ENCODE results near the gene ALK.

The ALK gene

DNA sequence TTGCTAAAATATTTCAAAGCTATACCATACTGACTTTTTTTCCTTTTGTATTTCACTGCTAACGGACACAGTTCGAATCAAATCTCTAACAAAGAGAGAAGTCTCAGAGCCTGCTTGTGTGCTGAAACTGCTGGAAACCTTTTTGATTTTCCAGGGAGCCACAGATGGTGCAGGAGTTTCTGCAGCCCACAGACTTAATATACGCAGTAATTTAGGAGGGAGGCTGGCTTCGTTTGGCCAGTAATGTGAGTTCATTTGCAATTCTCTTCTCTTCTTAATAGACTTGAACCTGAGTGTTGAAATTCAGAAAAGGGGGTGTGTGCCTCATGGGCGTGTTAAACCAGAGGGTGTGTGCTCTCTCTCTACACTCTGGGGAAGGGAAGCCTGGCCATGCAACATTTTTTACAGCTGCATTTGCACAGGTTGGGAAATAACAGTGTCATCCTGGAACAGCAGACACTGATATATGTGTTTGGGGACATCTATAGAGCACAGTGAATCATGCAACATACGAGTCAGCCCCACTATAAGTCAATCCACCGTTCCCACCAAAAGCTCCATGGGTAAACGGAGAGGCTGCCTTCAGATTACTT, 473.2 kb downstream of the ALK start:
- no peak for DNase-seq (ENCODE audit: low spot score)

DNA sequence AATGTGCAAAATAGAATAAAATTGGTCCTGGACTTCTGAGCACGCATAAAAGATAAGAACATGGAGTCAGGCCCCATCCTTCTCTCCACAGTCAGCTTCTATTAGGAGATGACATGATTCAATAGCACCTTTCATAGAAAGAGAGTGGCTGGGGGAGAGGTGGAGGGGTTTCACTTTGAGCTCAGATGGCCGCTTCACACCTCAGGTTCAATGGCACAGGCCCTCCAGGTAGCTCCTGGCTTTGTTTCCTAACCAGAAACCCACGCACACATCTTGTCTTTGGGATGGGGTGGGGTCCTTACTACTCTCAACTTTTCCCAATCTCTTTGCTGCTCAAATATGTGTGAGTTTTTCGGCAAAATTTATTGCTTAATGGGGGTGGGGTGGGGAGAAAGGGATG, 473.9 kb downstream of the ALK start:
- no peak for DNase-seq (ENCODE audit: low spot score)

DNA sequence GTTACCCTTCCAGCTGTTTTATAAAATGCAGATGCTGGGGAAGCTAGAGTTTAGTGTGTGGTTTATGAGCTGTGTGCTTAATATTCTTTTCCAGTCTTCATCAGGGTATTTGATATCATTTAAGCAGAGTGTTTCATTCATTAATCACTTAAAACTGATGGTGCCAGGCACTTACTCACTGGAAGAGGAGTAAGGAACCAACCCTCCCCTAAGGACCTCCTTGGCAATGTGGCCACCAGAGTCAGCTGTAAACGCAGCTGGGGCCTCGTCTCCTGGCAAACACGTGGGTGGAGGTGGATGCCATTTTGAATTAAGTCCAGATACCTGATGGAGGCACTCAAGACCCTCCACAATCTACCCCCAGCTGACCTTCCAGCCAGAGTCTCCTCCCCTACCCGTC, 474.5 kb downstream of the ALK start:
- no peak for DNase-seq (ENCODE audit: low spot score)

DNA sequence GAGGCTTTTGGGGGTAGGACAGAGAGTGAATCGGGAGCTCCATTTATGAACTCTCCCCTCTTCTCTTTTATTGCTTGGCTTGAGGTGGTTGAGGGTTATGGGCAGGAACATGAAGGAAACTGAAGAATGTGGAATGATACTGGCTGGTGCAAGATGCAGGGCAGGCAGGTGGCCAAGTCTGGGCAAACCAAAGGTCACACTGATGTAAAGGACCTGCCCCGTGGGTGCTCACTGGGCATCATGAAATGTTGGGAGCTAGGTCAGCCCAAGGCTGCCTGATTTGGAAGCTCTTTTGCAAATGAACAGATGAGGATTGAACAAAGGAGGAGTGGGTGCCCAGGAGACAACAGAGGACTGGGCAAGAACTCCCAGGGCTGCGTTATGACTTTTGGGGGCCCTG, 477.2 kb downstream of the ALK start:
- no peak for DNase-seq (ENCODE audit: low spot score)

GRCh38 chr2:29443627-29444026, 477.8 kb downstream of the ALK start:
- DNase-seq (ENCODE audit: low spot score) = no peak

DNA sequence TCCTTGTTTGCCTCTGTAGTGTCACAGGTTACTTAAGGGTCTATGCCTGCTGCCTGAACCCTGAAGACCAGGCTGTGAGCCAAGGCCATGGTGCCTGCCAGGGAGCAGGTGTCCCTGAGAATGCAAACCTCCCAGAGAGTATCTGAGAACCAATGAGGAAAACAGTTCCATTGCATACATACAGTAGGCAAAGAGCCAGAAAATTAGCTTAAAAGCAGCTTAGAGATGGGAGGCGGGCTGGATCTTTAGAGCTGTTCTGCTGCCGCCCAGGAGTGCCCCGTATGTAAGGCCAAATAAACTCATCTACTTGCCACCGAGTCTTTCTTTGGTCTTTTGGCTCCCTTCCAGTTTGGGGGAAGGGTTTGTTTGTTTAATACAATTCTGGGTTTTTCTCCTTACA, 478.2 kb downstream of the ALK start:
- no peak for DNase-seq (ENCODE audit: low spot score)

- no peak for DNase-seq (ENCODE audit: low spot score)
Observed at GRCh38 chr2:29440921-29441623, 480.3 kb downstream of the ALK start.

DNA sequence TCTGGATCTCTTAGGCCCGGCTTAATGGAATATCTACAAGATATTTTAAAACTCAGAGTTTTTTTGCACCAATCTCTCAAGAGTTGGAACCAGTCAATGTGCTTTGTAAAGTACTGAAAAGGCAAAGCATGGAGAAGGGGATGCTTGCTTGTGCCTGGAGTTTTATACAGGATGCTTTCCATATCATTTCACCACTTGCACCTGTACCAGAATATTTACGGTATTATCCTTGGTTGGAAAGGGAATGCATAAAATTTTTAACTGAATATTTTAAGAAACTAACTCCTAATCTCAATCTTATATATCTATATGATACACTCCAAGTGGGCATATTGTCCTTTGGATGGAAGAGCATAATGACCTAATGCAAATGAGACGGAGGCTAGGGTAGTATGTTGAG, 487.5 kb downstream of the ALK start:
- DNase-seq (ENCODE audit: low spot score) = no peak

GRCh38 chr2:29433128-29433527, 488.3 kb downstream of the ALK start:
- DNase-seq (ENCODE audit: low spot score) = no peak

- no peak for DNase-seq (ENCODE audit: low spot score)
Observed at GRCh38 chr2:29431485-29431884, 489.9 kb downstream of the ALK start.

DNA sequence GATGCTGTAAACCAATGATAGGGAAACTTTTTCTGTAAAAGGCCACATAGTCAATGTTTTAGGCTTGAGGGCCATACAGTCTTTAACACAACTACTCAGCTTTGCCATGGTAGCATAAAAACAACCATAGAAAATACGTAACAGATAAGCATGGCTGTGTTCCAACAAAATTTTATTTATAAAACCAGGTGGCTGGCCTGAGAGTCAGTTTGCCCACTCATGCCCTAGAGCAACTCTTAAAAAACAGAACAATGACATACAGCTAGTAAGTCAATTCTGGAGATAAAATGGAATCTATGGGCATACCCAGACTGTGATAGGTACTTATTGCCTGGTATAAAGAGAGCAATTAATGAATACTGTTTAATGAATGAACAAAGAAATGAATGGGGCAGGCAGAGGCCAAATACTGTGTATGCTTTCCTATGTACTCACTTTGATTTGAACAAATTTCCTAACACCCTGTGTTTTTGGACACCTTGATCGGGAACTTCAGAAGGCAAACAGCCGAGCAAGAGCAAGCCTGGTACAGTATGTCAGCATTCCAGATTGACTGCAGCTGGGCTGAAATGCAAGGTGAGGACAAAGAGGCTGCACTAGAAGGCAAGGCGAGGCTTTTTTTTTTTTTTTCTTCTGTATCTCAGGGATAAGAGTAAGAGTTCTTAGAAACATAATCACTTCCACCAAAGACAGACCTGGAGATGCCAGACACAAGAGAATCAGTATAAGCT, 490.8 kb downstream of the ALK start:
- DNase-seq (ENCODE audit: low spot score) = no peak

- no peak for DNase-seq (ENCODE audit: low spot score)
Observed at GRCh38 chr2:29426354-29426753, 495.0 kb downstream of the ALK start.

GRCh38 chr2:29425866-29426265, 495.5 kb downstream of the ALK start:
- no peak for DNase-seq (ENCODE audit: low spot score)

DNA sequence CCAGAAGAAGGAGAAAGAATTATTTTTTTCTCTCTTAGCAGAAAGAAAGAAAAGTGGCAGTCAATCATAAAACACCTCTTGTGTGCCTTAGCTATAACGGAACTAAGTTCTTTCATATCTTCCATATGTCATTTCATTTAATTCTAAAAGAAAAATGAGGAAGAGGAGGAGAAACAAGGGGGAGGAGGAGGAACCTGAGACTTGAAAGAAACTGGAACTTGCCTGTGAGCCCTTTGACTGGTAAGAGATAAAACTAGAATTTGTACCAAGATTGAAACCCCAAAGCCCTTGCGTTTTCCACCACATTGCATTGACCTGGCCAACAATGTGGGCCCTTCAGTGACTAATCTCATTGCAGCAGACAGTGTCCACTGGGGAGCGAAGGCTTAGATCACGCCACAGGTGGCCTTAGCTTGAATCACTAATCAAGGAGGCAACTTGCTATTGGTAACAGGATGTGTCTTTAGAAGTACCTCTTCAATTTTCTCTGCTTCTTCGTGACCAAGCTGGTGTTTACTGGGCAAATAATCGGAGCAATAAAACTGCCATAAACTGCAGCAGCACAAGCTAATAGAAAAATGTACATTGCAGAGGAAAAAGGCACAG, 498.2 kb downstream of the ALK start:
- no peak for DNase-seq (ENCODE audit: low spot score)

DNA sequence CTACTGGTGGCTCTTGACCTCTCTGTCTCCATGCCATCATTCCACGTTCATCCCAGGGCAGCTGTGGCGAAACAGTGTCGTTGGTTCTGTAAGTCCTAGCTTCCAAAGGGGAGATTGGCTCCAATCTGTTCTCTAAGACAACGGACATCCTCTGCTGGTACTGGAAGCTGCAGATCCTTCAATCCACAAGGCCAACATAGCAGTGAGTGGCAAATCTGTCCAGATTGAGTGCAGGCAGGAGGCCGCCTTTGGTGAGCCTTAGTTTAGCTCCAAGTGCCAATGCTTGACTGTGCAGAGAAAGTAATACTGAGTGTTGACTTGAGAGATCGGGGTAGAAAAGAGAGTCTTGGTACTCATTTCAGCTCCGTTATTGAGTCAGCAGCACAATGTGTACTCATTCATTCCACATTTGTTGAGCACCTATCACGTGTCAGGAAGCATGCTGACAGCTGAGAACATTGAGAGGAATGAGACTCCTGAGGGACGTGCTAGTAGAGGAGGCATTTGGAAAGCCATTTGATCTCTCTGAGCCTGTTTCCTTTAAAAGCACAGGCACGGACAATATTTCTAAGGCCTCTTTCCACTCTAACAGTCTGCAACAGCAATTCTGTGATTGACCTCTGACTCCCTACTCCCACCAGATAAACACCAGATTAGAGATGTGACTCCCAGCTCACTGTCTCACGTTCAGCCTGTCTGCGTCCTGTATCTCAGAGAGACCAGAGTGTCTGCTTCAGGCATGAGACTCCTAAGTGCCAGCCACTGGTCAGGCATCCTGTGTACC, 500.2 kb downstream of the ALK start:
- no peak for DNase-seq (ENCODE audit: low spot score)

GRCh38 chr2:29420464-29420863, 500.9 kb downstream of the ALK start:
- DNase-seq (ENCODE audit: low spot score) = no peak

DNA sequence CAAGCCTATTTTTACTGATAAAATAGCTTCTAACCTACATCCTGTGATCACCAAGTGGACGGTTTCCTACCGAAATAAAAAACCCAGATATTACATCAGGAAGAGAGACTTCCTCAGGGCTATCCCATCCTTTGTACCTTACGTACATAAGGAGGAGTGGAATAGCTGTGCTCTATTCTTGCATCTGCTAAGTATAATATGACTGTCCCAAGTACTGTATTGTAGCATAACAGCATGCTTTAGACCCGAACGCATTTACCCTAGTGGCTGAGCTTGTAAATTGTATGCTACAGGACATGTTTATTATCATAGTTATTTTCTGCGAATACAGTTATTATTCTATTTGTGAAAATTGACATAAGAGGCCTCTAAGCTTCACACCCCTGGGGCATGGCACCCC, 503.8 kb downstream of the ALK start:
- no peak for DNase-seq (ENCODE audit: low spot score)

GRCh38 chr2:29412197-29412925, 509.0 kb downstream of the ALK start:
- no peak for DNase-seq (ENCODE audit: low spot score)

- no peak for DNase-seq (ENCODE audit: low spot score)
Observed at GRCh38 chr2:29405707-29406106, 515.7 kb downstream of the ALK start.

GRCh38 chr2:29405266-29405665, 516.1 kb downstream of the ALK start:
- DNase-seq (ENCODE audit: low spot score) = no peak

DNA sequence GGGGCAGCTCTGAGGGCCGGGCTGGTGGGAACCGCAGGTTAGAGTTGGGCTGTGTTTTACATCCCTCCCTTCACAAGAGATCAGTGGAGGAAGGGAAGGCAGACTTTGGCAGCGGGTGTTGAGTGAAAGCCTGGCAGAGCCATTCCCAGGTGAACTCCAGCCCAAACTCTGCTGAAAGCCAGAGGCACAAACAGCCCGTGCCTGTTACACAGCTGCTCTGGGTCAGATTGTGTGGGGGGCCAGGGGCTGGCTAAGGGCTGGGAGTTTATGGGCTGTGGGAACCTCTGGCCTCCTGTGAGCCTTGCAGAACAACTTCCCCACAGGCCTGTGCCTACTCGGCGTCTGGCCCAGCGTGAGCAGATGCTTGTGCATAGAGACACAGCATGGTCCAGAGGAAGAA, 519.4 kb downstream of the ALK start:
- DNase-seq (ENCODE audit: low spot score) = no peak

All from Ammon's horn (tissue), 1 donor.